MCF 10A (cell line): ENCODE data around the gene IKZF5. TPM values are rescaled to one million over a fixed set of nuclear protein-coding genes. Genes with fewer than 3 reads are reported as not detected.

Experiments
- BruUV-seq: library from RNA; stranded (reverse); fragments of 400-500 nt; replicated peaks from 2 replicates; lab custom pipeline; 2021; lab: Mats Ljungman, UMichigan
- CTCF ChIA-PET: fragments of 300-600 bp; sonication (Branson Sonifier 250); formaldehyde crosslinking; extraction: SDS; loops from one replicate; lab custom pipeline; 2021; ENCODE audit warnings: antibody characterized with exemption, inconsistent platforms; lab: Yijun Ruan, JAX
- POLR2A ChIA-PET: fragments of 300-600, 350-650 bp; sonication (Branson Sonifier 250); formaldehyde crosslinking; extraction: SDS; loops from one replicate; lab custom pipeline; 2020; ENCODE audit warnings: antibody characterized with exemption, inconsistent platforms; lab: Yijun Ruan, JAX
- DNase-seq: peaks from one replicate; pipeline ENCODE4 v3.0.0-alpha.2; 2018; ENCODE audit not compliant: unreplicated experiment
- H3K27ac Mint-ChIP-seq: one replicate; pipeline ENCODE4 v1.8.0; 2022; ENCODE audit warnings: mild to moderate bottlenecking, low read depth, mixed read lengths; ENCODE audit not compliant: unreplicated experiment
- H3K27me3 Mint-ChIP-seq: one replicate; pipeline ENCODE4 v1.8.0; 2022; ENCODE audit warnings: mixed read lengths; ENCODE audit not compliant: insufficient read depth, unreplicated experiment
- H3K36me3 Mint-ChIP-seq: one replicate; pipeline ENCODE4 v1.8.0; 2022; ENCODE audit warnings: mild to moderate bottlenecking, moderate library complexity, mixed read lengths; ENCODE audit not compliant: insufficient read depth, unreplicated experiment
- H3K4me1 Mint-ChIP-seq: one replicate; pipeline ENCODE4 v1.8.0; 2022; ENCODE audit warnings: mixed read lengths; ENCODE audit not compliant: insufficient read depth, unreplicated experiment
- H3K4me3 Mint-ChIP-seq: one replicate; pipeline ENCODE4 v1.8.0; 2022; ENCODE audit warnings: mild to moderate bottlenecking, moderate library complexity, mixed read lengths; ENCODE audit not compliant: unreplicated experiment
- H3K9me3 Mint-ChIP-seq: one replicate; pipeline ENCODE4 v1.8.0; 2022; ENCODE audit warnings: mixed read lengths; ENCODE audit not compliant: unreplicated experiment
- CTCF ChIP-seq: fragments of 200-600 bp; IDR thresholded peaks from one replicate; pipeline ENCODE4 v1.8.0; 2022; ENCODE audit warnings: antibody characterized with exemption, mild to moderate bottlenecking; ENCODE audit not compliant: unreplicated experiment
- intact Hi-C: fragments of 100-400 bp; cut with micrococcal nuclease; formaldehyde crosslinking; loops from 2 replicates; pipeline ENCODE4 v1.14.1; 2022
- total RNA-seq: library from RNA; stranded (reverse); gene quantifications from 2 replicates; pipeline ENCODE4 v1.2.3, GENCODE V29; 2022

IKZF5 gene
- total RNA-seq, 1 experiment from 2014 or later = 16.4 TPM

GRCh38 chr10:122955892-122956291, 52.7 kb downstream of the IKZF5 start:
- Mint-ChIP-seq H3K4me3 (no peak overlapping the region), H3K9me3 (no peaks in the 10 kb centered on the region), H3K4me1 (peaks cover 18% of the 10 kb centered on the region), H3K27me3 (no peaks in the 10 kb centered on the region), H3K36me3 (peaks cover 7% of the 10 kb centered on the region), H3K27ac (no peak overlapping the region)
- intact Hi-C loops = no loop called here
- ChIA-PET CTCF (interaction anchor here (0.6 to 1.0 kb wide), 2 partner anchors 15 to 861 kb away, joined by 3 to 4 read pairs; no protein-coding TSS in a partner anchor), POLR2A (interaction anchor here (0.8 to 1.1 kb wide), 3 partner anchors 14 to 53 kb away, joined by 3 to 4 read pairs (median 3); partner anchors contain the start of genes ACADSB, IKZF5 and PSTK)
- BruUV-seq = no TSS peak
- no peak for DNase-seq
- no peak for TF ChIP-seq CTCF

- ChIA-PET CTCF (no interaction called here), POLR2A (interaction anchor here (0.8 to 2.6 kb wide), 9 partner anchors 9 to 90 kb away, joined by 3 to 25 read pairs (median 3); partner anchors contain the start of genes ACADSB, IKZF5 and PSTK)
- H3K27ac Mint-ChIP-seq = no peak overlapping the region
- peaks cover 7% of the 10 kb centered on the region for H3K36me3 Mint-ChIP-seq
- intact Hi-C loops = loop anchor here (1.0 kb wide), 1 partner anchor 54 kb away; the partner anchor contains the start of gene IKZF5
- peak overlapping the region; percentile 87 for H3K4me3 Mint-ChIP-seq
- no peak for DNase-seq
- BruUV-seq = TSS peak; percentile 44
- H3K9me3 Mint-ChIP-seq = no peaks in the 10 kb centered on the region
- H3K4me1 Mint-ChIP-seq = peaks cover 18% of the 10 kb centered on the region
- no peak for TF ChIP-seq CTCF
- H3K27me3 Mint-ChIP-seq = no peaks in the 10 kb centered on the region
Observed at GRCh38 chr10:122954731-122955050, 53.9 kb downstream of the IKZF5 start.

- no peak for TF ChIP-seq CTCF
- POLR2A ChIA-PET = interaction anchor here (0.8 to 2.6 kb wide), 10 partner anchors 9 to 89 kb away, joined by 3 to 25 read pairs (median 4); partner anchors contain the start of genes ACADSB, IKZF5 and PSTK
- CTCF ChIA-PET = no interaction called here
- Mint-ChIP-seq H3K4me1 (peaks cover 18% of the 10 kb centered on the region), H3K27ac (peak within 1 kb of the TSS; percentile 94), H3K9me3 (no peaks in the 10 kb centered on the region), H3K27me3 (no peaks in the 10 kb centered on the region), H3K4me3 (peak within 1 kb of the TSS; percentile 87), H3K36me3 (peaks cover 7% of the 10 kb centered on the region)
- no TSS peak for BruUV-seq
- peak; percentile 98 for DNase-seq
- intact Hi-C loops = loop anchor here (1.0 kb wide), 1 partner anchor 54 kb away; the partner anchor contains the start of gene IKZF5
Observed at GRCh38 chr10:122953902-122954730, 54.5 kb downstream of the IKZF5 start, which contains the start of gene C10orf88. TSS of gene C10orf88 (minus strand) at chr10:122954227. CDS start at chr10:122954178, 49 bp downstream.

- BruUV-seq = no TSS peak
- intact Hi-C loops = no loop called here
- Mint-ChIP-seq H3K4me1 (peaks cover 10% of the 10 kb centered on the region), H3K27ac (no peak overlapping the region), H3K27me3 (no peaks in the 10 kb centered on the region), H3K36me3 (peaks cover 23% of the 10 kb centered on the region), H3K9me3 (no peaks in the 10 kb centered on the region), H3K4me3 (no peak overlapping the region)
- TF ChIP-seq CTCF = no peak
- POLR2A ChIA-PET = no interaction called here
- no peak for DNase-seq
- CTCF ChIA-PET = no interaction called here
Observed at GRCh38 chr10:122949296-122949695, 59.3 kb downstream of the IKZF5 start.
